PFSK-1 (cell line): ENCODE measurements around the gene ZNF460.

Experiments used
- FOXP2 ChIP-seq: optimal IDR thresholded peaks from 2 replicates; pipeline ENCODE3; 2011; ENCODE audit warnings: borderline replicate concordance, control low read depth, inconsistent platforms; ENCODE audit not compliant: insufficient read depth; ENCODE audit errors: extremely low read length, extremely low read depth
- POLR2AphosphoS5 ChIP-seq: IDR thresholded peaks from 2 replicates; pipeline ENCODE4 v1.6.1; 2012; ENCODE audit warnings: low read depth, mild to moderate bottlenecking, control low read depth, low read length, moderate library complexity
- SIN3A ChIP-seq: IDR thresholded peaks from 2 replicates; pipeline ENCODE4 v1.6.1; 2012; ENCODE audit warnings: mild to moderate bottlenecking, low read length, moderate library complexity, borderline replicate concordance; ENCODE audit not compliant: insufficient read depth
- TAF1 ChIP-seq: IDR thresholded peaks from 2 replicates; pipeline ENCODE4 v1.6.1; 2012; ENCODE audit warnings: low read length, control low read depth, borderline replicate concordance; ENCODE audit not compliant: insufficient read depth
- TF ChIP-seq, protein P1 (sequence below), 2 experiments: IDR thresholded peaks; 2 replicates each; pipeline versions ENCODE4 v1.6.1 to v1.8.0; 2011 to 2012; ENCODE audit warnings: low read depth in 2 of 2, low read length in 2 of 2, control low read depth in 1 of 2, inconsistent platforms in 1 of 2, mild to moderate bottlenecking in 1 of 2, moderate library complexity in 1 of 2; ENCODE audit not compliant: insufficient read depth in 1 of 2

The ZNF460 gene

DNA sequence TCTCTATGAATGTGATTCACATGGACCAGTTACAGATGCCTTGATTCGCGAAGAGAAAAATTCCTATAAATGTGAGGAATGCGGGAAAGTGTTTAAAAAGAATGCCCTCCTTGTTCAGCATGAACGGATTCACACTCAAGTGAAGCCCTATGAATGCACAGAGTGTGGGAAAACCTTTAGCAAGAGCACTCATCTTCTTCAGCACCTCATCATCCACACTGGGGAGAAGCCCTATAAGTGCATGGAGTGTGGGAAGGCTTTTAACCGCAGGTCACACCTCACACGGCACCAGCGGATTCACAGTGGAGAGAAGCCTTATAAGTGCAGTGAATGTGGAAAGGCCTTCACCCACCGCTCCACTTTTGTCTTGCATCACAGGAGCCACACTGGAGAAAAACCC, 47.7 kb downstream of the ZNF460 start:
- no peak for TF ChIP-seq FOXP2
- TF ChIP-seq POLR2AphosphoS5, result no peak
- TF ChIP-seq SIN3A, result no peak
- TF ChIP-seq, protein P1, sequence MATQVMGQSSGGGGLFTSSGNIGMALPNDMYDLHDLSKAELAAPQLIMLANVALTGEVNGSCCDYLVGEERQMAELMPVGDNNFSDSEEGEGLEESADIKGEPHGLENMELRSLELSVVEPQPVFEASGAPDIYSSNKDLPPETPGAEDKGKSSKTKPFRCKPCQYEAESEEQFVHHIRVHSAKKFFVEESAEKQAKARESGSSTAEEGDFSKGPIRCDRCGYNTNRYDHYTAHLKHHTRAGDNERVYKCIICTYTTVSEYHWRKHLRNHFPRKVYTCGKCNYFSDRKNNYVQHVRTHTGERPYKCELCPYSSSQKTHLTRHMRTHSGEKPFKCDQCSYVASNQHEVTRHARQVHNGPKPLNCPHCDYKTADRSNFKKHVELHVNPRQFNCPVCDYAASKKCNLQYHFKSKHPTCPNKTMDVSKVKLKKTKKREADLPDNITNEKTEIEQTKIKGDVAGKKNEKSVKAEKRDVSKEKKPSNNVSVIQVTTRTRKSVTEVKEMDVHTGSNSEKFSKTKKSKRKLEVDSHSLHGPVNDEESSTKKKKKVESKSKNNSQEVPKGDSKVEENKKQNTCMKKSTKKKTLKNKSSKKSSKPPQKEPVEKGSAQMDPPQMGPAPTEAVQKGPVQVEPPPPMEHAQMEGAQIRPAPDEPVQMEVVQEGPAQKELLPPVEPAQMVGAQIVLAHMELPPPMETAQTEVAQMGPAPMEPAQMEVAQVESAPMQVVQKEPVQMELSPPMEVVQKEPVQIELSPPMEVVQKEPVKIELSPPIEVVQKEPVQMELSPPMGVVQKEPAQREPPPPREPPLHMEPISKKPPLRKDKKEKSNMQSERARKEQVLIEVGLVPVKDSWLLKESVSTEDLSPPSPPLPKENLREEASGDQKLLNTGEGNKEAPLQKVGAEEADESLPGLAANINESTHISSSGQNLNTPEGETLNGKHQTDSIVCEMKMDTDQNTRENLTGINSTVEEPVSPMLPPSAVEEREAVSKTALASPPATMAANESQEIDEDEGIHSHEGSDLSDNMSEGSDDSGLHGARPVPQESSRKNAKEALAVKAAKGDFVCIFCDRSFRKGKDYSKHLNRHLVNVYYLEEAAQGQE (IDR thresholded peaks at IDR 0.05; ENCODE audit: insufficient read depth in 1 of 2, low read depth in 2 of 2, low read length in 2 of 2), result no peak
- TF ChIP-seq TAF1, result no peak

- TF ChIP-seq, protein P1 (IDR thresholded peaks at IDR 0.05; ENCODE audit: insufficient read depth in 1 of 2, low read depth in 2 of 2, low read length in 2 of 2), result no peak
- TF ChIP-seq POLR2AphosphoS5 (no peak), FOXP2 (no peak), SIN3A (no peak), TAF1 (no peak)
Observed at GRCh38 chr19:57334191-57334590, 53.9 kb downstream of the ZNF460 start.

GRCh38 chr19:57338877-57339276, 58.6 kb downstream of the ZNF460 start:
- TF ChIP-seq FOXP2 (no peak), TAF1 (no peak), SIN3A (no peak), POLR2AphosphoS5 (no peak)
- TF ChIP-seq, protein P1 (IDR thresholded peaks at IDR 0.05; ENCODE audit: insufficient read depth in 1 of 2, low read depth in 2 of 2, low read length in 2 of 2), result no peak

- TF ChIP-seq, protein P1 (IDR thresholded peaks at IDR 0.05; ENCODE audit: insufficient read depth in 1 of 2, low read depth in 2 of 2, low read length in 2 of 2), result no peak
- TF ChIP-seq TAF1, result no peak
- no peak for TF ChIP-seq SIN3A
- no peak for TF ChIP-seq FOXP2
- TF ChIP-seq POLR2AphosphoS5, result no peak
Observed at GRCh38 chr19:57342582-57342981, 62.3 kb downstream of the ZNF460 start.
